Measurements from ENCODE around the gene CHMP4A. TPM values are rescaled to one million over a fixed set of nuclear protein-coding genes. Genes with fewer than 3 reads are reported as not detected.

The CHMP4A gene
- total RNA-seq, 2 donors from 2014 or later, result 61.5 to 66.8 TPM

DNA sequence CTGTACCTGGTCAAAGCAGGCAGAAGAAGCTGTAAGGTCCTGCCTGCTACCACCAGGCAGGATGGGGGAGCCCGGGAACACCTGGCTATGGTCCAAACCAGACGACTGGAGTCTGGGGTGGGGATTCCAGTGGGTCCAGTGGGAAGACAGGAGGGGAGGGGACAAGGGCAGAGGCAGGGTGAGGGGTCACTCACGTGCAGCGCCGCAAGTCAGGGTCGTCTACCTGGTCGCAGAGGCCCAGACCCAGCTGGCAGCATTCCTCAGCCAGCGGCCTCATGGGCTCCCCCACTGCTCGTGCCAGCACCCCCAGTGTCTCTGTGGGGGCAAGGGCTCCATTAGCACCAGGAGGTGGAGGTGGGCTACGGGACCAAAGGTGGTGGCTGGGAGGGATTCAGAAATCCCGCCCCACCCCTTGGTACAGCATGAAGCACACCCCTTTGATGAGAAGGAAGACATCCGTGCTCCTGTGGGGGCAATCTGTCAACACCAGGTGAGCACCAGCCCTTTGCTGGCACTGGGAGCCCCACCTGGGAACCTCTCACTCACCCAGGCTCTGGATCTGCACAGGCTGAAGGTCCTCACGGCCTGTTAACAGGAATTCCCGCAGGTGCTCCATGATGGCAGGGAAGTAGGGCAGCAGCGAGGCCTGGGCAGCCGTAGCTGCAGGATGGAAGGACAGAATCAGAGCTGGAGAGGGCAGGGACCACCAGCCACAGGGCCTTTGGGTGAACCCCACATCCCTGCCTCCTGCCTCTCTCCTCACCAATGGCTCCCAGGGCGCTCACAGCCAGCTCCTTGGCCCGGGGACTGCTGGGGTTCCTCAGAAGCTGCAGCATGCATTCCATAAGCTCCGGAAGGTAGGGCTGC lies 29.0 kb downstream of the CHMP4A start:
- intact Hi-C loops (cut with DNase I), result no loop called here
- no peak for DNase-seq (ENCODE audit: low spot score)
- Histone ChIP-seq H3K4me1 (replicated peaks) (peaks cover 7% of the 10 kb centered on the region), H3K36me3 (peaks cover 0 to 26% of the 10 kb centered on the region in 2 donors), H3K9me3 (no peaks in the 10 kb centered on the region), H3K27me3 (replicated peaks; ENCODE audit: insufficient read depth) (no peaks in the 10 kb centered on the region), H3K4me3 (no peak overlapping the region), H3K27ac (no peak overlapping the region)
- TF ChIP-seq, protein P1, sequence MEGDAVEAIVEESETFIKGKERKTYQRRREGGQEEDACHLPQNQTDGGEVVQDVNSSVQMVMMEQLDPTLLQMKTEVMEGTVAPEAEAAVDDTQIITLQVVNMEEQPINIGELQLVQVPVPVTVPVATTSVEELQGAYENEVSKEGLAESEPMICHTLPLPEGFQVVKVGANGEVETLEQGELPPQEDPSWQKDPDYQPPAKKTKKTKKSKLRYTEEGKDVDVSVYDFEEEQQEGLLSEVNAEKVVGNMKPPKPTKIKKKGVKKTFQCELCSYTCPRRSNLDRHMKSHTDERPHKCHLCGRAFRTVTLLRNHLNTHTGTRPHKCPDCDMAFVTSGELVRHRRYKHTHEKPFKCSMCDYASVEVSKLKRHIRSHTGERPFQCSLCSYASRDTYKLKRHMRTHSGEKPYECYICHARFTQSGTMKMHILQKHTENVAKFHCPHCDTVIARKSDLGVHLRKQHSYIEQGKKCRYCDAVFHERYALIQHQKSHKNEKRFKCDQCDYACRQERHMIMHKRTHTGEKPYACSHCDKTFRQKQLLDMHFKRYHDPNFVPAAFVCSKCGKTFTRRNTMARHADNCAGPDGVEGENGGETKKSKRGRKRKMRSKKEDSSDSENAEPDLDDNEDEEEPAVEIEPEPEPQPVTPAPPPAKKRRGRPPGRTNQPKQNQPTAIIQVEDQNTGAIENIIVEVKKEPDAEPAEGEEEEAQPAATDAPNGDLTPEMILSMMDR (IDR thresholded peaks at IDR 0.05), result no peak
- TF ChIP-seq POLR2A (IDR thresholded peaks at IDR 0.05), result no peak
- TF ChIP-seq POLR2AphosphoS5 (IDR thresholded peaks at IDR 0.05), result no peak
- 87% methylated on average over 19 of the region's 19 CpGs for WGBS

DNA sequence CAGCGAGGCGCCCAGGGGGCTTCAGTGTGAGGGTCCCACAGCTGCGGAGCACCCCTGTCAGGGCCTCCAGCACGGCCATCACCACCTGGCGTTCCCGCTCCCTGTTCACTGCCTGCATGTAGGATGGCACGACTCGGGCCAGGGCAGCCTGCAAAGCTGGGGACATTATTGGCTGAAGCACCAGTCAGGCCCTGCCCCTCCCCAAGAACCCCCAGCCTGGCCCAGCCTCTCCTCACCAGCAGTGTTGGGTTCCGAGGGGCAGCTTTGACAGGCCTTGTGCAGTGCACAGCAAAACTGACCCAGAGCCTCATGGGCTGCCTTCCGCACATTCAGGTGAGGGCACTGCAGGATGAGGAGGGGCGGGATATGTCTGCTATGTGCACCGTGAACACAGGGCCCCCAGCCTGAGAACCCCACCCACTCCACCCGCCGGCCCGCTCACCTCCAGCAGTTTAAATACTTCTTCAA lies 30.2 kb downstream of the CHMP4A start:
- DNase-seq (ENCODE audit: low spot score), result no peak
- intact Hi-C loops (cut with DNase I), result no loop called here
- no peaks in the 10 kb centered on the region for H3K27me3 ChIP-seq (replicated peaks; ENCODE audit: insufficient read depth)
- no peaks in the 10 kb centered on the region for H3K9me3 ChIP-seq
- H3K4me3 ChIP-seq, result no peak overlapping the region
- H3K27ac ChIP-seq, result no peak overlapping the region
- TF ChIP-seq, protein P1 (IDR thresholded peaks at IDR 0.05), result no peak
- no peak for TF ChIP-seq POLR2AphosphoS5 (IDR thresholded peaks at IDR 0.05)
- no peak for TF ChIP-seq POLR2A (IDR thresholded peaks at IDR 0.05)
- peaks cover 0 to 26% of the 10 kb centered on the region in 2 donors for H3K36me3 ChIP-seq
- H3K4me1 ChIP-seq (replicated peaks), result peaks cover 7% of the 10 kb centered on the region
- WGBS, result 89% methylated on average over 13 of the region's 15 CpGs

DNA sequence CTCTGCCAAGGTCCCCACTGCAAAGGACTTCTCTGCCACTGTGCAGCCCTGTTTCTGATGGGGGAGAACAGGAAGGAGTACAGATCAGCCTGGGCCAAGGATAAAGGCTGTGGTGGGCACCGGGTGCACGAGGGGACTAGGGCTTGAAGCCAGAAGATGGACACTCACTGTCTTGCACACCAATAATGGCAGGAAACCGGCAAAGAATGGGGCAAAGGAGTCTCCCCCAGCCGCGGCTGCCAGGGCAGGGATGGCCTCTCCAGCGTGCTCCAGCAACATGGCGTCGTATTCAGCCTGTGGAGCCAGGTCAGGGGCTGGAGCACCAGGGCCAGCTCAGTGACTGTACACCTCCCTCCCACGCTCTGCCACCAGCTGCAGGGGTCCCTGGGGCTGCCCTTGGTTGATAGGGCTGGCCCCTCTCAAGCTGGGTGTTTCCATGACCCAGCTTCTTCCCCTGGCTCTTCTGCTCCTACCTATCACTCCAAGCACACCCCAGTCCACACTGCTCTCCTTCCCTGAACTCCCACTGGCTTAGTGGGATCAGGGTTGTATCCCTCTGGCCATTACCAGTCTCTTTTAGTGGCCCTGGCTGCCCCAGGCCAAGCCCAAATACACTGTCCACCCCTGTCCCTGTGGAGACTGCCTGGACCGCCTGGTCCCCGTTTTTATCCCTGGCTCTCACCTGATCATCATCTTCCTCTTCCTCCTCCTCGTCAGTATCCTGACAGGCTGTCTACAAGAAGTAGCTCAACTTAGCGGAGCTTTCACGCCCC lies 31.0 kb downstream of the CHMP4A start:
- DNase-seq (ENCODE audit: low spot score), result no peak
- TF ChIP-seq POLR2AphosphoS5 (IDR thresholded peaks at IDR 0.05), result no peak
- TF ChIP-seq POLR2A (IDR thresholded peaks at IDR 0.05), result no peak
- TF ChIP-seq, protein P1 (IDR thresholded peaks at IDR 0.05), result no peak
- Histone ChIP-seq H3K27me3 (replicated peaks; ENCODE audit: insufficient read depth) (no peaks in the 10 kb centered on the region), H3K36me3 (peaks cover 0 to 26% of the 10 kb centered on the region in 2 donors), H3K4me1 (replicated peaks) (peaks cover 3% of the 10 kb centered on the region), H3K9me3 (no peaks in the 10 kb centered on the region), H3K4me3 (no peak overlapping the region), H3K27ac (no peak overlapping the region)
- WGBS, result 82% methylated on average over 13 of the region's 14 CpGs
- intact Hi-C loops (cut with DNase I), result no loop called here

DNA sequence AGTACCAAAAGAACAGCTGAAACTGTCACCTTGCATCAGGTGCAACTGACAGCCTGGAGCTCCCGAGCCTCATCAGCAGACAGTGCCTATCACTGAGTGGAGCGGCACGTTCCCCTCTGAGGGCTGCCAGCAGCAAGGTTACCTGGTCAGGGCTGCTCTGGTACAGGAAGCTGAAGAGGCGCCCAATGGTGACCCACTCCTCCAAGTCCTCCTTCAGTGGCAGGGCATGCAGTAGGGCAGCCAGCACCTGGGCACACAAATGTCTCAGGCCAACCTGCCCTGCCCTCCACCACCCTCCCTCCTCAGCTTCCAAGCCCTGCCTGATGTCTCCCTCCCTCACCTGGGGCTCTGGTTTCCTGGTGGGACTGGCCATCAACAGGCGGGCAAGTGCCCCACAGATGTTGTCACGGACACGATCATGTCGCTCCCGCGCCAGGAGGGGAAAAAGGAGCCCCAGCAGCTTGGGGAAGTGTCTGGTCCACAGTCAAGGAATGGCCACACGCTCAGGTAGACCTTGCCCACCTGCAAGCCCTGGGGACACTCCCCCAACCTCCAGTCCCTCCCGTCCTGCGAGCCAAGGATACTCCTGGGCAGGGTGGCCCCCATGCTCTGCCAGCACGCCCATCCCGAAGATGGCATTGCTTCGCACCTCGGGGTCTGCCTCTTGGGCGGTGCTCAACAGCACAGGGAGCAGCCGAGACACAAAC lies 31.8 kb downstream of the CHMP4A start:
- no peak for DNase-seq (ENCODE audit: low spot score)
- Histone ChIP-seq H3K4me1 (replicated peaks) (peaks cover 3% of the 10 kb centered on the region), H3K36me3 (peaks cover 0 to 25% of the 10 kb centered on the region in 2 donors), H3K9me3 (no peaks in the 10 kb centered on the region), H3K4me3 (no peak overlapping the region), H3K27me3 (replicated peaks; ENCODE audit: insufficient read depth) (no peaks in the 10 kb centered on the region), H3K27ac (no peak overlapping the region)
- 81% methylated on average over 19 of the region's 19 CpGs for WGBS
- intact Hi-C loops (cut with DNase I), result no loop called here
- TF ChIP-seq, protein P1 (IDR thresholded peaks at IDR 0.05), result no peak
- TF ChIP-seq POLR2AphosphoS5 (IDR thresholded peaks at IDR 0.05), result no peak
- no peak for TF ChIP-seq POLR2A (IDR thresholded peaks at IDR 0.05)

All from prostate gland (tissue), 2 donors.